Astrocyte of the cerebellum (primary cell): ENCODE measurements around the gene SSU72.
"Not testable (repeated sequence)": the region's sequence is repeated elsewhere in the genome, so short reads cannot be mapped to it uniquely, and the experiment has no call there.

ENCODE experiments used
- DNase-seq: peaks from one replicate; pipeline ENCODE4 v3.0.0-alpha.2; 2011; ENCODE audit warnings: low read depth
- H3K4me3 ChIP-seq: 2 replicates; pipeline ENCODE4 v1.5.1; 2011; ENCODE audit warnings: mild to moderate bottlenecking, low read depth, low read length, moderate library complexity
- in situ Hi-C: cut with HindIII; loops from 2 replicates; pipeline ENCODE4 v1.10.0; 2017; ENCODE audit warnings: low sequenced_read_pairs
- TF ChIP-seq, protein P1 (sequence below): IDR thresholded peaks from 2 replicates; pipeline ENCODE4 v1.5.1; 2012; ENCODE audit warnings: low read length, low read depth, moderate library complexity, mild to moderate bottlenecking; ENCODE audit errors: missing control alignments

SSU72 gene

DNA sequence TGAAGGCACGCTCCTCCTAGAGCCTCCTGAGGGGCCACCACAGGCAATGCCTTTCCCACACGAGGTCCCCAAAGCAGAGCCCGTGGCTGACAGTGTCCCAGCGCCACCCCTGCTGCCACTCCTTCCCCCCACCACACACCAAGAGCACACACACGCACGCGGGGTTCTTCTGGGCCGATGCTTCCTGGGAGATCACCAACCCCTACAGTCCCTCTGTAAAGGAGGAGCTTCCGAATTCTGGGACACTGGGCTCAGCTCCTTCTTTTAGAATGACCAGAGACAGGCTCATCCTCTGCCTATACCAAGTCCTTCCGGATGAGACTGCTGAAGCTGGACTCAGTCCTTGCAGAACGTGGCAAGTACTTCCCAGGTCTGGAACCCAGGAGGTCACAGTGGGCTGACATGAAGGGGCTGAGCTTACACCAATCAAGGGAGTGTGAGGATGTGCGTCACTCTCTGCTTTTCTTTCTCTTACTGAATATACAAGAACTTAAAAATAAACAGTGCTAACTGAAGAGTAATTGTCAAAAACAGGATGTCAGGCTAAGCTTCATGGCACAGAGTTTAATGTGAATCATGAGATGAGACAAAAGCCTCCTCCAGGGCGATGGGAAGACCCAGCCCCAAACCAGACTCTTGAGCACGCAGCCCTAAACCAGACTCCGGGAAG lies 12.7 kb downstream of the SSU72 start:
- in situ Hi-C loops, result no loop called here
- H3K4me3 ChIP-seq, result no peak overlapping the region
- TF ChIP-seq, protein P1, sequence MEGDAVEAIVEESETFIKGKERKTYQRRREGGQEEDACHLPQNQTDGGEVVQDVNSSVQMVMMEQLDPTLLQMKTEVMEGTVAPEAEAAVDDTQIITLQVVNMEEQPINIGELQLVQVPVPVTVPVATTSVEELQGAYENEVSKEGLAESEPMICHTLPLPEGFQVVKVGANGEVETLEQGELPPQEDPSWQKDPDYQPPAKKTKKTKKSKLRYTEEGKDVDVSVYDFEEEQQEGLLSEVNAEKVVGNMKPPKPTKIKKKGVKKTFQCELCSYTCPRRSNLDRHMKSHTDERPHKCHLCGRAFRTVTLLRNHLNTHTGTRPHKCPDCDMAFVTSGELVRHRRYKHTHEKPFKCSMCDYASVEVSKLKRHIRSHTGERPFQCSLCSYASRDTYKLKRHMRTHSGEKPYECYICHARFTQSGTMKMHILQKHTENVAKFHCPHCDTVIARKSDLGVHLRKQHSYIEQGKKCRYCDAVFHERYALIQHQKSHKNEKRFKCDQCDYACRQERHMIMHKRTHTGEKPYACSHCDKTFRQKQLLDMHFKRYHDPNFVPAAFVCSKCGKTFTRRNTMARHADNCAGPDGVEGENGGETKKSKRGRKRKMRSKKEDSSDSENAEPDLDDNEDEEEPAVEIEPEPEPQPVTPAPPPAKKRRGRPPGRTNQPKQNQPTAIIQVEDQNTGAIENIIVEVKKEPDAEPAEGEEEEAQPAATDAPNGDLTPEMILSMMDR, result no peak
- DNase-seq, result no peak

DNA sequence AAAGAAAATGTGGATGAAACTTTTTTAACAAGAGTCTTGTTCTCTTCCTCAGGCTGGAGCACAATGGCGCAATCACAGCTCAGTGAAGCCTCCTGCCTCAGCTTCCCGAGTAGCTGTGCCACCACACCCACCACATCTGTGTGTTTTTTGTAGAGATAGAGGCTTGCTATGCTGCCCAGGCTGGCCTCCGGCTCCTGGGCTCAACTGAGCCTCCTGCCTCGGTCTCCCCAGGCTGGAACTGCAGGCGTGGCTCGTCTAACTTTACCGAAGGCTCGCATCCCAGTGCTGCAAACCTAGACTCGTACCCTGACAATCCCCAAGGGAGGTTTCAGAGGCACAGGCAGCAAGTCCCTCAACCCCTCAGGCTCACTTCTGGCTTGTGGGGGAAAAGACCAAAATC lies 14.5 kb downstream of the SSU72 start:
- no peak for DNase-seq
- in situ Hi-C loops, result no loop called here
- H3K4me3 ChIP-seq, result no peak overlapping the region
- TF ChIP-seq, protein P1, result no peak

DNA sequence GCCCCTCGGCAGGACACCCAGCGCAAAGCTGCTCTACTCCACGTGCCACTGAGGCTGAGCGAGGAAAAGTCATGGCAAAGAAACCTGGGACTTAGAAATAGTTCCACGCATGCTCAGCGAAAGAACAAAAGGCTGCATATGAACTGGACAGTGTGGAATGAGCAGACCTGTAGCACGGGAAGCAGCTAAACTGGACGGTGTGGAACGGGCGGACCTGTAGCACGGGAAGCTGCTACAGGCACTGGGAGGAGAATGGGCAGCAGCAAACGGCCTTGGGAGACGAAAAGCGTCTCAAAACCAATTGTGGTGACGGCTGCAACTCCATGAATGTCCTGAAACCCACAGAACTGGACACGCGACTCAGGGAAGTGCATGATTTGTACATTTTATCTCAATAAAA lies 15.6 kb downstream of the SSU72 start:
- TF ChIP-seq, protein P1, result no peak
- DNase-seq, result no peak
- in situ Hi-C loops, result no loop called here
- no peak overlapping the region for H3K4me3 ChIP-seq

DNA sequence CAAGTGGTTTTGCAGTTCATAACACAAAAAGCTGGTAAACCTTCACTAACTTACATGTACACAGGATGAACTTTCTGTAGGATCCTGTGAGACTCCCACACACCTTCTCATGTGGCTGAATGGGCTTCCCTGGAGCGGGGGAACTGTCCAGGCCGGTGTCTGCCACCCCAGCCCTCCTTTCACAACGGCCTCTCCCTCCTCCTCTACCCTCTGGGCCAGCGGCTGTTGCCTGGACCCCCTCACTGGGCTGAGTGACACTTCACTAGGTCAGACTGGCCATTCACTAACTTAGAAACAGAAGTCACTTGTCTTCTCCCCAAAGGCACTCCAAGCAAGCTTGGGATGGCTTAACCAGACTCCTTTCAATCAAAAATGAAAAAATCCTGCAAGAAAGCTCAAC lies 16.1 kb downstream of the SSU72 start:
- no peak overlapping the region for H3K4me3 ChIP-seq
- in situ Hi-C loops, result no loop called here
- no peak for DNase-seq
- TF ChIP-seq, protein P1, result no peak

DNA sequence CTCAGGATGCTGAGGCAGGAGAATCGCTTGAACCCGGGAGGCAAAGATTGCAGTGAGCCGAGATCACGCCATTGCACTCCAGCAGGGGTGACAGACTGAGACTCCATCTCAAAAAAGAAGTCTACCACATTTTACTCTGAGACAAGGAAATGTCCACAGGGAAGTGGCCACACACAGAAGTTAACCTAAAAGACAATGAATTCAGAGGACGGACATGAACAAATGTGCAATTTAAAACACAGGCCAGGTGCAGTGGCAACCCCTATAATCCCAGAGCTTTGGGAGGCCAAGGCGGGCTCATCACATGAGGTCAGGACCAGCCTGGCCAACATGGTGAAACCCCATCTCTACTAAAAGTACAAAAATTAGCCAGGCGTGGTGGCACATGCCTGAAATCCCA lies 17.0 kb downstream of the SSU72 start:
- in situ Hi-C loops, result not testable (repeated sequence)

DNA sequence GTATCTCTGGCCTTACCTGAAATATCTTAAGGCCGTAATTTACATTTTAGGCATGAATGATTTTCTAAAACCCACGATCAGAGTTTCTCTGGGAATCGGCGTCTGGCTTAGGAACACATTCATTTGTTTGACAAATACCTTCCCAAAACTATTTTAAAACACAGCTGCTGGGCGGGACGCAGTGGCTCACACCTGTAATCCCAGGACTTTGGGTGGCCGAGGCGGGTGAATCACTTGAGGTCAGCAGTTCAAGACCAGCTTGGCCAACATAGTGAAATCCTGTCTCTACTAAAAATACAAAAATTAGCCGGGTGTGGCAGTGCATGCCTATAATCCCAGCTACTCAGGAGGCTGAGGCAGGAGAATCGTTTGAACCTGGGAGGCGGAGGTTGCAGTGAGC lies 17.7 kb downstream of the SSU72 start:
- H3K4me3 ChIP-seq, in situ Hi-C loops, DNase-seq: not testable (repeated sequence)

More for the DNA sequence above, 17.0 kb downstream of the SSU72 start:
- not testable (repeated sequence) for H3K4me3 ChIP-seq, DNase-seq

DNA sequence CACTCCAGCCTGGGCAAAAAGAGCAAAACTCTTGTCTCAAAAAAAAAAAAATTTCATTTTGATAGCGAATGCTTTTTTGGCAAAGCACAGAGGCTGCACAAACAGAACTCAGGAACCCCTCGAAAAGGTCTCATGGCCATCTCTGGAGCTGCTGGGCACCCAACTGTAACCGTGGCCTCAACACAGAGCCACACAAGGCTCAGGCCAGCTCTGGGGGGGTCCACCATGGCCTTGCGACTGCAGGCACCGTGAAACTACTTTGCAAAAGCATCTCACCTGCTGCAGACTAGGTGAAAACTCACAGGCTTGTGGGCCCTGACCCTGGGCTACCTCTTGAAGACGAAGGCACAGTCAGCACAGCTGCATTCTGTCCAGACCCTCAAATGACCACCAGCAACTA lies 18.2 kb downstream of the SSU72 start:
- H3K4me3 ChIP-seq, result no peak overlapping the region
- DNase-seq, result no peak
- in situ Hi-C loops, result no loop called here
- TF ChIP-seq, protein P1, result no peak
